ENCODE measurements around the gene NPR3.

NPR3 gene

GRCh38 chr5:32712481-32713360 is 1.6 kb downstream of the NPR3 start:
- no peak for DNase-seq

GRCh38 chr5:32713361-32713769 is 2.2 kb downstream of the NPR3 start:
- DNase-seq, result no peak

- DNase-seq, result no peak
Observed at GRCh38 chr5:32713770-32714381, 2.8 kb downstream of the NPR3 start.

GRCh38 chr5:32714836-32715235 is 3.7 kb downstream of the NPR3 start:
- no peak for DNase-seq

GRCh38 chr5:32720300-32720699 is 9.2 kb downstream of the NPR3 start:
- DNase-seq, result no peak

- no peak for DNase-seq
Observed at GRCh38 chr5:32721626-32722025, 10.5 kb downstream of the NPR3 start.

GRCh38 chr5:32722957-32723356 is 11.8 kb downstream of the NPR3 start:
- no peak for DNase-seq

GRCh38 chr5:32724526-32724925 is 13.4 kb downstream of the NPR3 start:
- no peak for DNase-seq

- no peak for DNase-seq
Observed at GRCh38 chr5:32726086-32726557, 15.0 kb downstream of the NPR3 start.

GRCh38 chr5:32729651-32730050 is 18.5 kb downstream of the NPR3 start:
- DNase-seq, result no peak

- DNase-seq, result no peak
Observed at GRCh38 chr5:32733590-32734340, 22.6 kb downstream of the NPR3 start.

- no peak for DNase-seq
Observed at GRCh38 chr5:32734827-32735378, 23.8 kb downstream of the NPR3 start.

- DNase-seq, result no peak
Observed at GRCh38 chr5:32735512-32735911, 24.4 kb downstream of the NPR3 start.

GRCh38 chr5:32736842-32737241 is 25.7 kb downstream of the NPR3 start:
- no peak for DNase-seq

- DNase-seq, result no peak
Observed at GRCh38 chr5:32740651-32741050, 29.5 kb downstream of the NPR3 start.

GRCh38 chr5:32745317-32745716 is 34.2 kb downstream of the NPR3 start:
- no peak for DNase-seq

GRCh38 chr5:32752411-32752810 is 41.3 kb downstream of the NPR3 start:
- DNase-seq, result no peak

- DNase-seq, result no peak
Observed at GRCh38 chr5:32753051-32753450, 41.9 kb downstream of the NPR3 start.

GRCh38 chr5:32753765-32754164 is 42.6 kb downstream of the NPR3 start:
- DNase-seq, result no peak

GRCh38 chr5:32754284-32754683 is 43.2 kb downstream of the NPR3 start:
- DNase-seq, result no peak

- DNase-seq, result no peak
Observed at GRCh38 chr5:32760091-32760509, 49.0 kb downstream of the NPR3 start.

GRCh38 chr5:32765266-32765665 is 54.1 kb downstream of the NPR3 start:
- DNase-seq, result no peak

- DNase-seq, result no peak
Observed at GRCh38 chr5:32767948-32768467, 56.9 kb downstream of the NPR3 start.

Measured in NCI-H1092 (cell line).